Stimulated activated CD4-positive, alpha-beta T cell treated with anti-CD3 and anti-CD28 coated beads, Interleukin-12 subunit alpha, Interleukin-12 subunit beta, amount 100 ng/mL, for 4 hours (primary cell): Measurements from ENCODE around the gene ZNF536.
"Not testable (repeated sequence)": the region's sequence is repeated elsewhere in the genome, so short reads cannot be mapped to it uniquely, and the experiment has no call there.

Experiments used
- DNase-seq: peaks from one replicate; pipeline ENCODE4 v3.0.0-alpha.2; 2020

The ZNF536 gene

DNA sequence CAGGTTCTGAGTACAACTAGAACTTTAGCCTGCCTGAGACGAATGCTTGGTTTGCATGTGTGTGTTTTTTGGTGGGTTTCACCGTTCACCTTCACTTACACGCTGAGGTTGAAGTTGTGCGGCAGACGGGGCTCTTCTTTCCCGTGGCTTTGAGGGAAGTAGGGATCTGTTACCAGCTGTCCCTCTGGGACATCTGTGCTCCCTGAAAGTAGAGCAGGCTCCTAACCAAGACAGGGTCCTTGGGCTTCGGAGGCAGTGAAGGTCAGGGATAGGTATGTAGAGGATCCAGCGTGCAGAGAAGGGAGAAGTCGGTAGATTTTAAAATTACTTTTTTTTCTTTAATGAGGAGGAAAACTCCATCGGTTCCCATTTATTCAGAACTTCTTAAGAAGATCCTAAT lies 48.7 kb downstream of the ZNF536 start:
- DNase-seq, result no peak

DNA sequence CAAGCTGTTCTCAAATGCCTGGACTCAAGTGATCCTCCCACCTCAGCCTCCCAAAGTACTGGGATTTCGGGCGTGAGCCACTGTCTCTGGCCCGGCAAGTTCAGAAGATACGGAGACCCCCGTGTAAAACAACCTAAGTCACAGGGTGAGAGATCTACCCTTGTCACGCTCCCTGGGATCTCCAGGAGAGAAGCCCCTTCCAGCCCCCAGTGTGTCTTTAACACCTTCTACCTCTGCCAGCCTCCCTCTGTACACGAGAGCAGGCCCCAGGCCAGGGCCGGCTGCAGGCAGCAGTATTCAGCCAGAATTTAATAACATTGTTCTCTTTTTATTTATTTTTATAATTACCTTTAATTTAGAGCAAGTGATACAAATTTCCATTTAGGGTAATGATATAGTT lies 49.4 kb downstream of the ZNF536 start:
- DNase-seq, result no peak

DNA sequence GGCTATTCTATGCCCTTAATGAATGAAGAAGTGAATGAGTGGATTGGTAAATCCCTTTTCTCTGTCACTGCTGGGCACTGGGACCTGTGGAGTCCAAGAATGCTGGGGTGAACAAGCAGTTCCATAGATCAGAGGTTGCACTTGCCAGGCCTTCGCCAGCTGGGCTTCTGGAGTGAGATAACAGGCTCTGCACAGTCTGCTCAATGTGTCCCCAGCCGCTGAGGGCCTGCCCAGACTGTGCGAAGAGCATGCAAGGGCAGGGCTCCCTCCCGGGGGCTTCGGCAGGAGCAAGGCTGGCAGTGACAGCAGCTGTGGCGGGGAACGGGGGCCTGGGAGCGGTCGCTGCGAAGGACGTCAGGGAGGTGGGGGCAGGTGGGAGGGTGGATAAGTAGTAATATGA lies 51.3 kb downstream of the ZNF536 start:
- no peak for DNase-seq

DNA sequence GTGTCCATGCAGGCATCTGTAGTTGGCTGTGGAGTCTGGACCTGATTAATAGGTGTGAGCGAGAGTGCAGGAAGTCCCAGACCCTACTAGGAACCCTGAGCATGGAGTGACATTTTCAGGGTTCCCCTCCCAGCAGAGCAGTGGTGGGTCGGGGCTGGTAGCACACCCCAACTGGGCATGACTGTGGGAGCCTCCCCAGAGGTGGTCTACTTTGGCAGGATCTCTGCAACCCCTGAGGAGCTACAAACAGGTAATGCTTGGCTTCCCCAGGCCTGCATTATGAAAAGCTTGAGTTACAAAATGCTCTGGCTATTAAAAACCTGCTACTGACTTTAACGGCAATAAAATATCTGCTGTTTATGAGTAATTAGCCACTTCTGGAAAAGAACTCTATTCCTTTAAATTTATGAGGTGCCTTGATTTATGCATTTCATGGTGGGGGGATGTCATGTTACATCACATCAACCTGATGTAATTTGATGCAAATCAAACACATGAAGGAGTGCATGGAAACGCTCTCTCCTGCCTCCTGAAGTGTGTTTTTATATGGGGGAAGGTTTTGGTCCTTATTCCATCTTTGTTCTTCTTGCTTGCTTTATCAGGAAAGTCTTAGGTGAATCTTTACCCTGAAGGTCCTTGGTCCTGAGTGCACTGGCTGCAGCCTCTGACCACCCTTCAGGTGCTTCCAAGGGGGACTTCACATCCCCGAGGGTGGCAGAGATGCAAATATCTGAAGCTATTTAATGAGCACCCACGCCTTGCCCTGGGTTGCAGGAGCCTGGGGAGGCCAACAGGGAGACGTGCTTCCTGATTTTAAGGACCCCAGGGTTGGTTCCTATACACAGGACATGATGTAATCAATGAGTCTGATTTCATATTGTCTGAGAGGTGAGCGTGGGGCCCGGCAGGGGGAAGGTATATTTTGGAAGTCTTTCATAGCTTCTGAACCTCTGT lies 54.0 kb downstream of the ZNF536 start:
- DNase-seq, result no peak

DNA sequence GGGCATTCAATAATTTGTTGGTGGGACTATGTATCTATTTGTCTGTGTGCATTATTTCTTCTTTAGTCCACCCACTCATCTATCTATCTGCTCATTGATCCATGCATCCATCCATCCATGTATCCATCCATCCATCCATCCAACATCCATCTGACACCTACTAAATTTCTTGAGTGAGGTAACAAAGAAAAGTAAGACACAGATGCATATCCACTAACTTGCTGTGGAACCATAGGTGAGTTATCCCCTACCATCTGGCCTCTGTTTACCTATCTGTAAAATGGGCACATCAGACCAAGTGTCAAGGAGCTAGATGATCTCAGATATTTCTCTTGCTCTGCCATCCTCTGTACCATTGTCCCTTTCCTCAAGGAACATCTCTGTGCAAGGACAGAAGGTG lies 54.7 kb downstream of the ZNF536 start:
- DNase-seq, result no peak

DNA sequence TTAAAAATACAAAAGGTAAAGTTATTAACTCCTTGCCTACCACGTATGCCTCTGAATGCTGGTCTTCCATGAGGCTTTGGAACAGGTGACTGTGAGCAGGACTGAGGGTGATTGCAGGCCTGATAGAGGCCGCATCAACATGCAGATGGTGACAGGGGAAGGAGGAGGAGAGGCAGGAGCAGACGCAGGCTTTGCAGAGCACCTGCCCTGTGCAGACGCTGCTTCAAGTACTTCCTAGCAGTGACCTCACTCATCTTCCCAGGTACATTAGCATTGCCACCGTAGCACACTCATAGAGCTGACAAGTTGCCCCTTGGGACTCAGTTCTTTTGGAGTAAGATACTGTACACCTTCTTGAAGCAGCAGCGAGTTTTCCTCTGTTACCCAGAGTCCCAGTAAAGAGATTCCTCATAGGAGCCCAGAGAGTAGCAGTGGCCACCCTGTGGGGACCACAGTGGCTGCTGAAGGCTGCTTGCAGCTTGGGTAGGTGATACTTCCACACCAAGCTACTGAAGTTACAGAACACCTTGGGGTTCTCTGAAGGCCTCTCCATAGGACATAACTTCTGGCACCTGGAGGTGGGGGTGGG lies 56.0 kb downstream of the ZNF536 start:
- no peak for DNase-seq

DNA sequence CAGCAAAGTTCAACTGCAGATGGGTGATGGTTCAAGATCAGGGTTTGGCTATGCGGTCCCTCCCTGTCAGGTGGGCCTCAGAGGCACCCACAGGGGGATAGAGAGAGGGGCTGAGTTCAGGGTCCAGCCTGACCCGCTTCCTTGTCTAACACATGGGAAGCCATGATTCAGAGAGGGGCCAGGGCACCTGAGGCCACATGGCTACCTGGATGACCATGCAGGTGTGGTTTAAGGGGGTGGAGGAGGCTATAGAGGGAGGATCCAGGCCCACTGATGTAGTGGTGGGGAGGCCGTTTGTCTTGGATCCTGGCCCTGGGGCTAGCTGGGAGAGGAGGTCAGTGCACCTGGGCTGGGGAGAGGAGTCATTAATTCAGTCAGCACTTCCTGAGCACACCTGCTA lies 56.7 kb downstream of the ZNF536 start:
- no peak for DNase-seq

DNA sequence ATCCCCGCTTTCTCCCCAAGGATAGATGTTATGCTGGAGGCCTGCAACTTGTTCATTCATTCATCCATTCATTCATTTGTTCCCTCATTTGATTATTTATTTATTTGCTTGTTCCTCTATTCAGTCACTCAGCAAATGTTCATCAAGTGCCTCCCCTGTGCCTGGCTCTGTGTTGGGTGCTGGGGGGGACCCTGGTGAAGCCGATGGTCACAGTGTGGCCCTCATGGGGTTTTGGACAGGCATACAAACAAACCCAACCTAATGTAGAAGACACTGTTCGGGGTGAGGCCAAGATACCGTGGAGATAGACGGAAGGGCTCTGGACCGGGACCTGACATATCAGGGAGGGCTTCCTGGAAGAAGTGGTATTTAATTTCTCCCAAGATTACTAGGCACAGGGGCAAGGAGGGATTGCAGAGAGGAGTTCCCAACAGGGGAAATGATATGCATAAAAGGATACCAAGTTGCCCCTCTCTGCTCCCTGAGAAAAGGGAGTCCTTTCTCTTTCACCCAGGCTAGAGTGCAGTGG lies 58.1 kb downstream of the ZNF536 start:
- no peak for DNase-seq

DNA sequence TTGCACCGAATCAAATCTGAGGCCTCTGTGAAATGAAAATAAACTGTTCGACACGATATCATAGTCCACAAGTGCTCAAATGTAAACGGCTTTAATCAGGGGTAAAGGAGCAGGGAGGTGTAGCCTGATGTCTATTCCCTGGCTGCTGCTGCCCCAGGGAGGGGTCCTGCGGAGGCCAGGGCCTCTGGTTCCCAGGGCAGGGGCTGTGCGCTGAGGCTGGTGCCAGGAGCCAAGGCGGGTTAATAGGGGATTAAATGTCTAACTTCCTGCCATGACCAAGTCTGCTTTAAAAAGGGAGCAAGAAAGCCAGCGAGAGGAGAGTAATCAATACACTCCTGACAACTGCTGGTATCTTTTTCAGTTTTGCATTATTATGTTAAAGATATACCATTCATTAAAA lies 59.4 kb downstream of the ZNF536 start:
- no peak for DNase-seq

DNA sequence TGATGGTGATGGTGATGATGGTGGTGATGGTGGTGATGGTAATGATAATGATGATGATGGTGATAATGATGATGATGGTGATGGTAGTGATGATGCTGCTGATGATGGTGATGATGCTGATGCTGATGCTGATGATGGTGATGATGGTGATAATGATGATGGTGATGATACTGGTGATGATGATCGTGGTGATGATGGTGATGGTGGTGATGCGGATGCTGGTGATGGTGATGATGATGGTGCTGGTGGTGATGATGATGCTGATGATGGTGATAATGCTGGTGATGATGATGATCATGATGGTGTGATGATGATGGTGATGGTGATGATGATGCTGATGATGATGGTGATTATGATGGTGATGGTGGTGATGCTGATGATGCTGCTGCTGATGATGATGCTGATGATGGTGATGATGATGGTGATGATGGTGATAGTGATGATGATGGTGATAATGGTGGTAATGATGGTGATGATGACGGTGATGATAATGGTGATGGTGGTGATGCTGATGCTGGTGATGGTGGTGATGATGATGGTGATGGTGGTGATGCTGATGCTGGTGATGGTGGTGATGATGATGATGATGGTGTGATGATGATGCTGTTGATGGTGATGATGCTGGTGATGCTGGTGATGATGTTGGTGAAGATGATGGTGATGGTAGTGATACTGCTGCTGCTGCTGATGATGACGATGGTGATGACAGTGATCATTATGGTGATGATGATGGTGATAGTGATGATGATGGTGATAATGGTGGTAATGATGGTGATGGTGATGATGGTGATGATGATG lies 62.8 kb downstream of the ZNF536 start:
- no peak for DNase-seq

DNA sequence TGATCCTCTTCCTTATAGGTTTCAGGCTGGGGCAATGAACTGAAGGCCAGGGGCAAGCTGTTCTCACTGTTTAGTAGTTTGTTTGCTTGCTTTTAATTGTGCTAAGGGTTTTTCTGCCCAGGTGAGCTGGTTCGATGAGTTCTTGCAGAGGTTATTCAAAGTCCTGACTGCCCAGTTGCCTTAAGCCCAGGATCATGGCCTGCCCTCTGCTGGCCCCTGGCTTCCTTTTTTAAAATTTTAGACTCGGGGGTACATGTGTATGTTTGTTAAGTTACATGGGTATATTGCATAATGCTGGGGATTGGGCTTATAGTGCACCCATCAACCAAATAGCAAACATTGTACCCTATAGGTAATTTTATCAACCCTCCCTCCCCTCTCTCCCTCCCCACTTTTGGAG lies 65.7 kb downstream of the ZNF536 start:
- DNase-seq, result no peak

DNA sequence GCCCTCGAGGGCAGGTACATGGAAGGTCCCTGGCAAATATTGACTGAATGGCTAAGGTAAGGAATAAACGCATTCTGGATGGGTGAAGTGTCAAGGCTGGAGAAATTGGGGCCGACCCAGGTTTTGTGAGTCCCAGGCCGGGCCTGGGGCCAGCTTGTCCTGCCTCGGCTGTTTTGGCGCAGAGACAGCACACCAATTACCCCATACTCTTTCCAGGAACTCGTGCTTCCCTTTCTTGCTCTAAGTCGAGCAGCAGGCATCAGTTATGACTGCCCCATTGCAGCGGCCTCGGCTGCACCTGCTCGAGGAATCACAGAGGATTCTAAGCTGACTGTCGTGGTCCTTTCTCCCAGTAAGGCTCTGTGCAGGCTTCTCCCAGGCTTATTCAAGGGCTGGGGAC lies 67.1 kb downstream of the ZNF536 start:
- DNase-seq, result no peak

DNA sequence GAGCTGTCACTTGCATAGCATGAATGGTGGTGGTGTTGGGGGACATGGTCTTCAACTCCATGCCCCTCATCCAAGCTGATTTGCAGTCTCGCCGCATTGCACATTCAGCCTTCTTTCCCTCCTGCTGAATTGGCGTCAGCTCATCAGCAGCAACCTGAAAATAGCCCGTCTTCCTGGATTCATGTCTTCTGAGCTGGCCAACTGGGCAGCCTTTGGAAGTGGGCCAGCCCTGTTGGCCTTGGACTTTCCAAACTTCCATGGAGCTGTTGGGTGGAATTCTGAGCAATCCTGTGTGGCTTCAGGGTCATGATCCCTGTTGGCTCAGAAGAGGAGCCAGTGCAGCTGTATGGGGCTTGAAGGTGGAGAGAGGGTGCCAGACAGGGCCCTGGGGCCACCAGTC lies 68.8 kb downstream of the ZNF536 start:
- no peak for DNase-seq

DNA sequence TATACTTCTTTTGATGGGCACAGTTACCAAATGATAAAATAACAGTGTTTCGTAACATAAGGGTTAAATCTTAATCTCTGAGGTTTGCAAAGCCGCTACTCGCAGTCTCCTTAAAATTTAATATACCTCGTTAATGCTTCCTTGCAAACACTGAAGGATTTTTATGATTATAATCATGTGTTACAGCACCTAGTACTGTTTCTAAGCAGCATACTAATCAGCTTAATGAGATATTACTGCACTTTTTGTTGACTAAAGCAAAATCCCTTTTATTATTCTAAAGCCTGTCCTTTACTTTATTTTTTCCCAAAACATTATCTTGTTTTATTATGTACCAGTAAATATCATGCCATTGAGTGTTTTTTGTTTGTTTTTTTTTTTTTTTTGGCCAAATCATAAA lies 70.5 kb downstream of the ZNF536 start:
- DNase-seq, result no peak

DNA sequence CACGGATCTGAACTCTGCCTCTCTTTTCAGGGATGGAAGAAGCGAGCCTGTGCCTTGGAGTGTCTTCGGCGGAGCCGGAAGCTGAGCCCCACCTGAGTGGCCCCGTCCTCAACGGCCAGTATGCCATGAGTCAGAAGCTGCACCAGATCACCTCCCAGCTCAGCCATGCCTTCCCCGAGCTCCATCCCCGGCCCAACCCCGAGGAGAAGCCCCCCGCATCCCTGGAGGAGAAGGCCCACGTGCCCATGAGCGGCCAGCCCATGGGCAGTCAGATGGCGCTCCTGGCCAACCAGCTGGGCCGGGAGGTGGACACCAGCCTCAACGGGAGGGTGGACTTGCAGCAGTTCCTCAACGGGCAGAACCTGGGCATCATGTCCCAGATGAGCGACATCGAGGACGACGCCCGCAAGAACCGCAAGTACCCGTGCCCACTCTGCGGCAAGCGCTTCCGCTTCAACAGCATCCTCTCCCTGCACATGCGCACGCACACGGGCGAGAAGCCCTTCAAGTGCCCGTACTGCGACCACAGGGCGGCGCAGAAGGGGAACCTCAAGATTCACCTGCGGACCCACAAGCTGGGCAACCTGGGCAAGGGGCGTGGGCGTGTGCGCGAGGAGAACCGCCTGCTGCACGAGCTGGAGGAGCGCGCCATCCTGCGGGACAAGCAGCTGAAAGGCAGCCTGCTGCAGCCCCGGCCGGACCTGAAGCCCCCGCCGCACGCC lies 71.5 kb downstream of the ZNF536 start:
- DNase-seq, result no peak

DNA sequence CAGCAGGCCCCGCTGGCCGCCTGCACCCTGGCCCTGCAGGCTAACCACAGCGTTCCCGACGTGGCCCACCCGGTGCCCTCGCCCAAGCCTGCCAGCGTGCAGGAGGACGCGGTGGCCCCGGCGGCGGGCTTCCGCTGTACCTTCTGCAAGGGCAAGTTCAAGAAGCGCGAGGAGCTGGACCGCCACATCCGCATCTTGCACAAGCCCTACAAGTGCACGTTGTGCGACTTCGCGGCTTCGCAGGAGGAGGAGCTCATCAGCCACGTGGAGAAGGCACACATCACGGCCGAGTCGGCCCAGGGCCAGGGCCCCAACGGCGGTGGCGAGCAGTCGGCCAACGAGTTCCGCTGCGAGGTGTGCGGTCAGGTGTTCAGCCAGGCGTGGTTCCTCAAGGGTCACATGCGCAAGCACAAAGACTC lies 72.1 kb downstream of the ZNF536 start:
- no peak for DNase-seq

DNA sequence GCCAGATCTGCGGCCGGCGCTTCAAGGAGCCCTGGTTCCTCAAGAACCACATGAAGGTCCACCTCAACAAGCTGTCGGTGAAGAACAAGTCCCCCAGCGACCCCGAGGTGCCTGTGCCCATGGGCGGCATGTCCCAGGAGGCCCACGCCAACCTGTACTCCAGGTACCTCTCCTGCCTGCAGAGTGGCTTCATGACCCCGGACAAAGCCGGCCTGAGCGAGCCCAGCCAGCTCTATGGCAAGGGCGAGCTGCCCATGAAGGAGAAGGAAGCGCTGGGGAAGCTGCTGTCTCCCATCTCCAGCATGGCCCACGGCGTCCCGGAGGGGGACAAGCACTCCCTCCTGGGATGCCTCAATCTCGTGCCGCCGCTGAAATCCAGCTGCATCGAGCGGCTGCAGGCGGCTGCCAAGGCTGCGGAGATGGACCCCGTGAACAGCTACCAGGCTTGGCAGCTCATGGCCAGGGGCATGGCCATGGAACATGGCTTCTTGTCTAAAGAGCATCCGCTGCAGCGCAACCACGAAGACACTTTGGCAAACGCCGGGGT lies 72.6 kb downstream of the ZNF536 start:
- no peak for DNase-seq

DNA sequence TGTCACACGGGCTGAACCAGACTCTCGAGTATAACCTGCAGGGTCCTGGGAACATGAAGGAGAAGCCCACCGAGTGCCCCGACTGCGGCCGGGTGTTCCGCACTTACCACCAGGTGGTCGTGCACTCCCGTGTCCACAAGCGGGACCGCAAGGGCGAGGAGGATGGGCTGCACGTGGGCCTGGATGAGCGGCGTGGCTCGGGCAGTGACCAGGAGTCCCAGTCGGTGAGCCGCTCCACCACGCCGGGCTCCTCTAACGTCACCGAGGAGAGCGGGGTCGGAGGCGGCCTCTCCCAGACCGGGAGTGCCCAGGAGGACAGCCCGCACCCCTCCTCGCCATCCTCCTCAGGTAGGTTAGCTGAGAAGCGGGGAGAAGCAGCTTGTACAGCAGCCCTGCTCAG lies 73.2 kb downstream of the ZNF536 start:
- DNase-seq, result no peak

DNA sequence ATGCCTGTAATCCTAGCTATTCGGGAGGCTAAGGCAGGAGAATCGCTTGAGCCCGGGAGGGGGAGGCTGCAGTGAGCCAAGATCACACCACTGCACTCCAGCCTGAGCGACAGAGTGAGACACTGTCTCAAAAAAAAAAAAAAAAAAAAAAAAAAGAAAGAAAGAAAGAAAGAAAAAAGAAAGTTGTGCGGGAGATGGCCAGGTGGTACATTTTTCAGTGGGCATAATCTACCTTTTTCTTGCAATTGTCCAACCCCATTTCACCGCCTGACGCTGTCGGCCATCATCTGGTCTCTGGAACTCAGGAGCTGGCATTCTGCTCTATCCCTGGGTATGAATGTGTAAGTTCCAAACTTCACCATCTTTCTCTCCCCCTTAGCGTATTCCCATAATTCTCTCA lies 73.9 kb downstream of the ZNF536 start:
- DNase-seq, result not testable (repeated sequence)

DNA sequence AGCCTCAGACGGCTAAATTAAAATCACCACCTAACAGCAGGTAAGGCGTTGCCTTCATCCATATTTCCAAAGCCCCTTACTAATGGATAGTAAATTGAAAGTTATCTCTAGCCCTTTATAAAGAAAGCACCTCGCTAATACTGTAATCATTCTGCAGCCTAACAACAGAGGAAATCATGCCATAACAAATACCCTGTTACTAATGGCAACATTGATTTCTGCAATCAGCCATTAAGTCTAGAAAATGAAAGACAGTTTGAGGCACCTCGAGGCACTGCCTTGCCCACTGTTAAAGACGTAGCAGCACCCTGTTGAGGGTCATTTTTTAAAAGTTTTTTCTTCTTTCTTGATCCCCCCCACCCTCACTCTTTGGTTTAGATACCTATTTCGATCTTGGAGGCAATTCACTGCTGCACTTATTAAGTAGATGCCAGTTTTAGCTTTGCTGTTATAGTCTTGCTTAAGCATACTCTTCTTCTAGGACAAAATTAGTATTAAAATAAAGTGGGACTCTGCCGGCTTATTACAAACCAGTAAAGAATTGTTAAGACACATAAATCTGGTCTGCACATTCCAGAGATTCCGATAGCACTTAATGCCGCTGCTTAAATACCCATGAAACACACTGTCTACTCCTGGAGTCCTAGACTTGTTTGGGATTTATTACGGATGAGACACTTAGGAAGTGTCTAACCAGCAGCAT lies 74.8 kb downstream of the ZNF536 start:
- no peak for DNase-seq

DNA sequence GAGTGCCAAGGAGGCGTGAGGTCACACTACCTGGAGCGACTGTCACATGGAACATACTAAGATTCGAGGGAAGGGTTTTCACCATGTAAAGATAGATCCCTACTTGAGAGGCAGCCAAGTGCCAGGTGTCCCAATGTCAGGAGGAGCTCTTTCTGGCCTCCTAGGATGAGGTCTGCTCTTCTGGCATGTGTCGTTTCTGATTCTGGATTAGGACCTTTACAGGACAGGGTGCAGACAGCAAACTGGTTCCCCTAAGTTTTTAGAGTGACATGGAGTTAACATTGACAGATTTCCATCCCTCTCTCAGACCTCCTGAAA lies 75.3 kb downstream of the ZNF536 start:
- DNase-seq, result no peak
